ENCODE measurements around the gene MTMR3.

Gene MTMR3

GRCh38 chr22:30016596-30016995 lies 133.6 kb downstream of the MTMR3 start:
- TF ChIP-seq CTCF (conservative IDR thresholded peaks at IDR 0.05; ENCODE audit: low read depth, low read length): no peak
- no peak overlapping the region for H3K4me3 ChIP-seq (ENCODE audit: low read length)
- DNase-seq (ENCODE audit: low read depth): no peak

GRCh38 chr22:30017375-30018223 lies 134.6 kb downstream of the MTMR3 start:
- H3K4me3 ChIP-seq (ENCODE audit: low read length): no peak overlapping the region
- DNase-seq (ENCODE audit: low read depth): no peak
- no peak for TF ChIP-seq CTCF (conservative IDR thresholded peaks at IDR 0.05; ENCODE audit: low read depth, low read length)

GRCh38 chr22:30020511-30020910 lies 137.5 kb downstream of the MTMR3 start:
- DNase-seq (ENCODE audit: low read depth): no peak
- H3K4me3 ChIP-seq (ENCODE audit: low read length): no peak overlapping the region
- TF ChIP-seq CTCF (conservative IDR thresholded peaks at IDR 0.05; ENCODE audit: low read depth, low read length): no peak

- H3K4me3 ChIP-seq (ENCODE audit: low read length): no peak overlapping the region
- no peak for TF ChIP-seq CTCF (conservative IDR thresholded peaks at IDR 0.05; ENCODE audit: low read depth, low read length)
- no peak for DNase-seq (ENCODE audit: low read depth)
These were observed 138.4 kb downstream of the MTMR3 start for GRCh38 chr22:30021338-30021737.

- no peak overlapping the region for H3K4me3 ChIP-seq (ENCODE audit: low read length)
- TF ChIP-seq CTCF (conservative IDR thresholded peaks at IDR 0.05; ENCODE audit: low read depth, low read length): no peak
- no peak for DNase-seq (ENCODE audit: low read depth)
These were observed 139.1 kb downstream of the MTMR3 start for GRCh38 chr22:30021881-30022619.

GRCh38 chr22:30023099-30023660 lies 140.2 kb downstream of the MTMR3 start:
- no peak for DNase-seq (ENCODE audit: low read depth)
- no peak for TF ChIP-seq CTCF (conservative IDR thresholded peaks at IDR 0.05; ENCODE audit: low read depth, low read length)
- no peak overlapping the region for H3K4me3 ChIP-seq (ENCODE audit: low read length)

All from retinal pigment epithelial cell (primary cell).